ENCODE results near the gene ABCD1. TPM values are rescaled to one million over a fixed set of nuclear protein-coding genes. Genes with fewer than 3 reads are reported as not detected.

ABCD1 gene
- total and polyA plus RNA-seq, 10 of the 15 experiments (the other 5 are each of a cell fraction or from before 2014, with no cell fraction given): 0.13 to 6.5 (median 1.4) TPM

DNA sequence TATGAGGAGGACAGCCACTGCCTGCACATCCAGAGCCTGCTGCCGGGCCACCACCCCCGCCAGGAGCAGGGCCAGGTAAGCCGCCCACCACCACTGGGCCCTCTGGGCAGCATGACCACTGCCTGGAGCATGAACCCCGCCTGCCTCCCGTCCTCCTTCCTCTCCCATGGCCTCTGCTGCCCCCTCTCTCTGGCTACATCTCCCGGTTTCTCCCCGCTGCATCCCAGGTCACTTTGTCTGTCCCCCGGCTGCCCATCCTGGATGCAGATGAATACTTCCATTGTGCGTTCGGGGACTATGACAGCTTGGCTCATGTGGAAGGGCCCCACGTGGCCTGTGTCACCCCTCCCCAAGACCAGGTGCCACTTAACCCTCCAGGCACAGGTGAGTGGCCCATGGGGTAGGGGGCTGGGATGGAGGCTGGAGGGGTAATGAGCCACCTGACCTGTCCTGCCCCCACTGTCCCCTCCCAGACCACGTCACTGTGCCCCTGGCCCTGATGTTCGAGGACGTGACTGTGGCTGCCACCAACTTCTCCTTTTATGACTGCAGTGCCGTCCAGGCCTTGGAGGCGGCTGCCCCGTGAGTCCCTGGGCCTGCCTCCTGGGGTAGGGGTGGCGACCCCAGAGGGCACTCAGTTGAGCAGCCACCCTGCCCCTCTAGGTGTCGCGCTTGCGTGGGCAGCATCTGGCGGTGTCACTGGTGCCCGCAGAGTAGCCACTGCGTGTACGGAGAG, 45.4 kb downstream of the ABCD1 start (continued):
- no peak for TF ChIP-seq NFXL1 (IDR thresholded peaks at IDR 0.05; ENCODE audit: borderline replicate concordance)

GRCh38 chrX:153770601-153771414, 46.2 kb downstream of the ABCD1 start:
- H2AFZ ChIP-seq (ENCODE audit: control insufficient read depth, low read depth, low read length): no peak overlapping the region
- no peak for TF ChIP-seq POLR2AphosphoS2 (IDR thresholded peaks at IDR 0.05; ENCODE audit: low read depth, low read length)
- TF ChIP-seq ESRRA (IDR thresholded peaks at IDR 0.05; ENCODE audit: low read length): no peak
- no peak for TF ChIP-seq MYC (IDR thresholded peaks at IDR 0.05; ENCODE audit: insufficient read depth, insufficient read length, insufficient replicate concordance, low read length, severe bottlenecking)
- no peak for TF ChIP-seq ZZZ3 (IDR thresholded peaks at IDR 0.05; ENCODE audit: control insufficient read depth, insufficient read length, low read depth)
- WGBS (ENCODE audit: insufficient coverage, insufficient replicate concordance, low lambda C conversion rate, missing lambda C conversion rate): 48% methylated on average over 17 of the region's 18 CpGs
- H4K20me1 ChIP-seq (ENCODE audit: control insufficient read depth, insufficient read depth): no peaks in the 10 kb centered on the region
- H3K9me3 ChIP-seq (replicated peaks; ENCODE audit: control insufficient read depth, insufficient read depth, low read length): no peaks in the 10 kb centered on the region; the same call in 2 of the 3 replicates
- in situ Hi-C loops (cut with MboI): no loop called here
- SMC1A ChIA-PET (ENCODE audit: uncharacterized antibody, unreplicated experiment): no interaction called here
- no TSS peak for BruUV-seq (replicated peaks)
- CTCF ChIA-PET: no interaction called here
- no peaks in the 10 kb centered on the region for H3K36me3 ChIP-seq (ENCODE audit: control insufficient read depth in 2 of 2, insufficient read depth in 2 of 2, low read length in 1 of 2)
- no peaks in the 10 kb centered on the region for H3K79me2 ChIP-seq (ENCODE audit: control insufficient read depth, insufficient read depth, low read length)
- H3K27ac ChIP-seq (ENCODE audit: control insufficient read depth, insufficient read depth): no peak overlapping the region
- DNase-seq (ENCODE audit: low read depth, low spot score) (no peak), FAIRE-seq (no peak), ATAC-seq (no peak)
- POLR2A ChIA-PET: no interaction called here
- no peak overlapping the region for H3K9ac ChIP-seq (ENCODE audit: control insufficient read depth, insufficient read depth, low read length)
- H3K27me3 ChIP-seq (replicated peaks in 1 of 2; ENCODE audit: control insufficient read depth in 2 of 2, insufficient read depth in 2 of 2, low read length in 1 of 2): no peaks in the 10 kb centered on the region
- intact Hi-C loops (cut with micrococcal nuclease; ENCODE audit: unreplicated experiment): no loop called here
- no peak overlapping the region for H3K4me3 ChIP-seq
- RAD21 ChIA-PET (ENCODE audit: unreplicated experiment): no interaction called here
- H3K4me1 ChIP-seq (ENCODE audit: control insufficient read depth, insufficient read depth, low read length): no peaks in the 10 kb centered on the region
- H3K4me2 ChIP-seq (ENCODE audit: control insufficient read depth, insufficient read depth): no peak overlapping the region
